ENCODE results near the gene PATJ.

DNA sequence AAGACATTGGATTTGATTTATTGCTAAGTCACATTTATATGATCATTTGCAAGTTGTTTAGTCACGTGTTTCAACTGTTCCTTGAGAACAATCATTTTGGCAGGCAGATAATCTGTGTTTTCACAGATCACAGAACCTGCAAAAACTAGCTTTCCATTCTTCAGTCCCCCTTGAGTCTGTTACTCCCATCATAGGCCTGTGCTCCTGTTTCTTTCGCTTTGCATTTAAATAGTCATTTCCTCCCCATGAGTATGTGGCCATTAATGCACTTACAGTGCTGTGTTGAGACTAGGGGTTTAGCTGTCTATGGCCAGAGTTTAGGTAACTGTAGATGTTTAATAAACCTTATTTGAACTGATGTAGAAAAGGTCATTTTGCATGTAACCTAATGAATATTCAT lies 214.5 kb downstream of the PATJ start:
- TF ChIP-seq, protein P1, sequence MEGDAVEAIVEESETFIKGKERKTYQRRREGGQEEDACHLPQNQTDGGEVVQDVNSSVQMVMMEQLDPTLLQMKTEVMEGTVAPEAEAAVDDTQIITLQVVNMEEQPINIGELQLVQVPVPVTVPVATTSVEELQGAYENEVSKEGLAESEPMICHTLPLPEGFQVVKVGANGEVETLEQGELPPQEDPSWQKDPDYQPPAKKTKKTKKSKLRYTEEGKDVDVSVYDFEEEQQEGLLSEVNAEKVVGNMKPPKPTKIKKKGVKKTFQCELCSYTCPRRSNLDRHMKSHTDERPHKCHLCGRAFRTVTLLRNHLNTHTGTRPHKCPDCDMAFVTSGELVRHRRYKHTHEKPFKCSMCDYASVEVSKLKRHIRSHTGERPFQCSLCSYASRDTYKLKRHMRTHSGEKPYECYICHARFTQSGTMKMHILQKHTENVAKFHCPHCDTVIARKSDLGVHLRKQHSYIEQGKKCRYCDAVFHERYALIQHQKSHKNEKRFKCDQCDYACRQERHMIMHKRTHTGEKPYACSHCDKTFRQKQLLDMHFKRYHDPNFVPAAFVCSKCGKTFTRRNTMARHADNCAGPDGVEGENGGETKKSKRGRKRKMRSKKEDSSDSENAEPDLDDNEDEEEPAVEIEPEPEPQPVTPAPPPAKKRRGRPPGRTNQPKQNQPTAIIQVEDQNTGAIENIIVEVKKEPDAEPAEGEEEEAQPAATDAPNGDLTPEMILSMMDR (IDR thresholded peaks at IDR 0.05; ENCODE audit: insufficient read depth, low read length, poor library complexity, severe bottlenecking) = no peak
- TF ChIP-seq EZH2phosphoT487 (conservative IDR thresholded peaks at IDR 0.05; ENCODE audit: low read length) = no peak

All from SU-DHL-6 (cell line).